ENCODE results near the gene DLG4.

- TF ChIP-seq, protein P1, sequence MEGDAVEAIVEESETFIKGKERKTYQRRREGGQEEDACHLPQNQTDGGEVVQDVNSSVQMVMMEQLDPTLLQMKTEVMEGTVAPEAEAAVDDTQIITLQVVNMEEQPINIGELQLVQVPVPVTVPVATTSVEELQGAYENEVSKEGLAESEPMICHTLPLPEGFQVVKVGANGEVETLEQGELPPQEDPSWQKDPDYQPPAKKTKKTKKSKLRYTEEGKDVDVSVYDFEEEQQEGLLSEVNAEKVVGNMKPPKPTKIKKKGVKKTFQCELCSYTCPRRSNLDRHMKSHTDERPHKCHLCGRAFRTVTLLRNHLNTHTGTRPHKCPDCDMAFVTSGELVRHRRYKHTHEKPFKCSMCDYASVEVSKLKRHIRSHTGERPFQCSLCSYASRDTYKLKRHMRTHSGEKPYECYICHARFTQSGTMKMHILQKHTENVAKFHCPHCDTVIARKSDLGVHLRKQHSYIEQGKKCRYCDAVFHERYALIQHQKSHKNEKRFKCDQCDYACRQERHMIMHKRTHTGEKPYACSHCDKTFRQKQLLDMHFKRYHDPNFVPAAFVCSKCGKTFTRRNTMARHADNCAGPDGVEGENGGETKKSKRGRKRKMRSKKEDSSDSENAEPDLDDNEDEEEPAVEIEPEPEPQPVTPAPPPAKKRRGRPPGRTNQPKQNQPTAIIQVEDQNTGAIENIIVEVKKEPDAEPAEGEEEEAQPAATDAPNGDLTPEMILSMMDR (IDR thresholded peaks at IDR 0.05) = no peak
- peak; percentile 12 to 76 for TF ChIP-seq POLR2A (IDR thresholded peaks at IDR 0.05)
These were observed 41.2 kb upstream of the DLG4 start for GRCh38 chr17:7260651-7261378.

Data from thyroid gland (tissue), 4 donors.